ENCODE results near the gene PPP3R1.
"Not testable (repeated sequence)": the region's sequence is repeated elsewhere in the genome, so short reads cannot be mapped to it uniquely, and the experiment has no call there.

PPP3R1 gene

GRCh38 chr2:68178954-68179627 is 73.2 kb downstream of the PPP3R1 start:
- H3K4me3 Mint-ChIP-seq, result no peak overlapping the region

GRCh38 chr2:68178432-68178831 is 73.9 kb downstream of the PPP3R1 start:
- no peaks in the 10 kb centered on the region for H3K9me3 Mint-ChIP-seq
- peaks cover 26% of the 10 kb centered on the region for H3K36me3 Mint-ChIP-seq (ENCODE audit: low read depth)
- H3K27me3 Mint-ChIP-seq (ENCODE audit: low read depth), result no peaks in the 10 kb centered on the region
- peaks cover 5% of the 10 kb centered on the region for H3K4me1 Mint-ChIP-seq (ENCODE audit: low read depth)
- peak overlapping the region; percentile 46 for H3K27ac Mint-ChIP-seq
- no peak for DNase-seq (ENCODE audit: low spot score)
- no peak overlapping the region for H3K4me3 Mint-ChIP-seq

More at GRCh38 chr2:68178954-68179627, 73.2 kb downstream of the PPP3R1 start:
- peaks cover 7% of the 10 kb centered on the region for H3K4me1 Mint-ChIP-seq (ENCODE audit: low read depth)
- no peaks in the 10 kb centered on the region for H3K27me3 Mint-ChIP-seq (ENCODE audit: low read depth)
- DNase-seq (ENCODE audit: low spot score), result no peak
- no peaks in the 10 kb centered on the region for H3K9me3 Mint-ChIP-seq
- no peak overlapping the region for H3K27ac Mint-ChIP-seq
- H3K36me3 Mint-ChIP-seq (ENCODE audit: low read depth), result peaks cover 26% of the 10 kb centered on the region

DNA sequence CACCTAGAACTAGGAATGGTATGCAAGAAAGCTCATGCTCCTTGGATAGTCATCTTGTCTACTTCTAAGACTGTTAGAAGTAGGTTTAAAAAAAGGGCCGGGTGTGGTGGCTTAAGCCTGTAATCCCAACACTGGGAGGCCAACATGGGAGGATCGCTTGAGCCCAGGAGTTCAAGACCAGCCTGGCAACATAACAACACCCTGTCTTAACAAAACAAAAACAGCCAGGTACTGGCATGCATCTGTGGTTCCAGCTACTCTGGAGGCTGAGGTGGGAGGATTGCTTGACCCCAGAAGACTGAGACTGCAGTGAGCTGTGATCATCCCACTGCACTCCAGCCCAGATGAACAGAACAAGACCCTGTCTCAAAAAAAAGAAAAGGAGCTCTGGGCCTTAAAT is 74.8 kb downstream of the PPP3R1 start:
- H3K4me1 Mint-ChIP-seq (ENCODE audit: low read depth), result peaks cover 9% of the 10 kb centered on the region
- no peaks in the 10 kb centered on the region for H3K27me3 Mint-ChIP-seq (ENCODE audit: low read depth)
- no peak overlapping the region for H3K27ac Mint-ChIP-seq
- H3K4me3 Mint-ChIP-seq, result no peak overlapping the region
- H3K36me3 Mint-ChIP-seq (ENCODE audit: low read depth), result peaks cover 26% of the 10 kb centered on the region
- DNase-seq (ENCODE audit: low spot score), result no peak
- no peaks in the 10 kb centered on the region for H3K9me3 Mint-ChIP-seq

- H3K4me3 Mint-ChIP-seq, result no peak overlapping the region
- H3K36me3 Mint-ChIP-seq (ENCODE audit: low read depth), result peaks cover 21% of the 10 kb centered on the region
- no peak for DNase-seq (ENCODE audit: low spot score)
- no peak overlapping the region for H3K27ac Mint-ChIP-seq
- no peaks in the 10 kb centered on the region for H3K9me3 Mint-ChIP-seq
- no peaks in the 10 kb centered on the region for H3K27me3 Mint-ChIP-seq (ENCODE audit: low read depth)
- H3K4me1 Mint-ChIP-seq (ENCODE audit: low read depth), result peaks cover 7% of the 10 kb centered on the region
Observed at GRCh38 chr2:68176657-68177056, 75.7 kb downstream of the PPP3R1 start.

DNA sequence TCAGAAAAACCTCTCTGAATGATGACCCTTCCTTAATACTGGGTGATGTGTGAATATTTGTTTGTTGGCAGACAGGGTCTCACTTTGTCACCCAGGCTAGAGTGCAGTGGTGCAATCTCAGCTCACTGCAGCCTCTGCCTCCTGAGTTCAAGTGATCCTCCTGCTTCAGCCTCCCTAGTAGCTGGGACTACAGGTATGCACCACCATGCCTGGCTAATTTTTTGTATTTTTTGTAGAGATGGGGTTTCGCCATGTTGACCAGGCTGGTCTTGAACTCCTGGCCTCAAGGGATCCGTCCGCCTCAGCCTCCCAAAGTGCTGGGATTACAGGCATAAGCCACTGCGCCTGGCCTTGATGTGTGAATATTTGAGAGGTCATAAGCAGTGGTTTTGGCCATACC is 77.1 kb downstream of the PPP3R1 start:
- not testable (repeated sequence) for H3K4me3 Mint-ChIP-seq; H3K27ac Mint-ChIP-seq; H3K27me3 Mint-ChIP-seq (ENCODE audit: low read depth); H3K4me1 Mint-ChIP-seq (ENCODE audit: low read depth); DNase-seq (ENCODE audit: low spot score); H3K9me3 Mint-ChIP-seq
- H3K36me3 Mint-ChIP-seq (ENCODE audit: low read depth), result peaks cover 17% of the 10 kb centered on the region

DNA sequence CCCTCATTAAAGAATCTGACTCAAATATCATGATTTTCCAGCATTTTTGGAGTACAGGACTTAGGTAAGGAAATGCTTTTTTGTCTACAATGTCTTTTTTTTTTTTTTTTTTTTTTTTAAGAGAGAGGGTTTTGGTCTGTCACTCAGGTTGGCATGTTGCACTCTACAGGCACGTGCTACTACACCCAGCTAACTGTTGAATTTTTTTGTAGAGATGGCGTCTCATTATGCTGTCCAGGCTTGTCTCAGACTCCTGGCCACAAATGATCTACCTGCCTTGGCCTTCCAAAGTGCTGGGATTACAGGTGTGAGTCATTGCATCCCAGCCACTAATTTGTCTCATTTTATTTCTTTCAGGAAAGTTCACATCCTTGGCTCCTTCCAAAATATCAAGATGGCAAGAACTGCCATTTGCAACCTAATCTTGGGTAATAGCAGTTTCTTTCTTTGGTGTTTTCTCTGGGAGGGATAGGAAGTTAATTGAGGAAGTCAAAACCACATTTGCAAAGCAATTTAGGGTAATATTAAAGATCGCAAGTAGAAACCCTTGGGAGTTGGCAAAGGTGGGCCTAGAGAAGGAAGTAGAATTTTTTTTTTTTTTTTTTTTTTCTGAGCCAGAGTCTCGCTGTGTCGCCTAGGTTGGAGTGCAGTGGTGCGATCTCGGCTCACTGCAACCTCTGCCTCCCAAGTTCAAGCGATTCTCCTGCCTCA is 79.2 kb downstream of the PPP3R1 start:
- DNase-seq (ENCODE audit: low spot score), result no peak
- Mint-ChIP-seq H3K27me3 (ENCODE audit: low read depth) (no peaks in the 10 kb centered on the region), H3K4me3 (no peak overlapping the region), H3K4me1 (ENCODE audit: low read depth) (peaks cover 4% of the 10 kb centered on the region), H3K27ac (no peak overlapping the region), H3K36me3 (ENCODE audit: low read depth) (peaks cover 13% of the 10 kb centered on the region), H3K9me3 (no peaks in the 10 kb centered on the region)

GRCh38 chr2:68172521-68172920 is 79.8 kb downstream of the PPP3R1 start:
- Mint-ChIP-seq H3K27ac (no peak overlapping the region), H3K36me3 (ENCODE audit: low read depth) (peaks cover 16% of the 10 kb centered on the region), H3K9me3 (no peaks in the 10 kb centered on the region), H3K4me1 (ENCODE audit: low read depth) (peaks cover 4% of the 10 kb centered on the region), H3K27me3 (ENCODE audit: low read depth) (no peaks in the 10 kb centered on the region), H3K4me3 (no peak overlapping the region)
- DNase-seq (ENCODE audit: low spot score), result no peak

DNA sequence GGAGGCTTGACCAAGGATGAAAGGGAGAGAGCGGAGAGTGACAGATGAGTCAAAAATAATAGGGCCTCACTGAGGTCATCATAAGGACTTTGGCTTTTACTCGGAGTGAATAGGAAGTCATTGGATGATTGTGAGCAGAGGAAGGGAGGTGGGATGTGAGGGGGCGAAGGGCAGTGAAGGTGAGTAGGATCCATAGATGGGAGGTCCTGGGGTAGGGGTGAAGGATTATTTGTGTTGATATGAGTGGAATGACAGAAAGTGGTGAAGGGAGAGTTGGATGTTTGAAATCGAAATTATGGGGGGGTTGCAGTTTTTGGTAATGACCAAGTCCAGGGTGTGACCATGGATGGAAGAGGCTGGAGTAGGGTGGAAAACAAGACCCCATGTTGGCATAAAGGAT is 80.6 kb downstream of the PPP3R1 start:
- Mint-ChIP-seq H3K9me3 (no peaks in the 10 kb centered on the region), H3K36me3 (ENCODE audit: low read depth) (peaks cover 19% of the 10 kb centered on the region), H3K4me1 (ENCODE audit: low read depth) (peaks cover 4% of the 10 kb centered on the region), H3K27me3 (ENCODE audit: low read depth) (no peaks in the 10 kb centered on the region), H3K27ac (no peak overlapping the region), H3K4me3 (no peak overlapping the region)
- DNase-seq (ENCODE audit: low spot score), result no peak

DNA sequence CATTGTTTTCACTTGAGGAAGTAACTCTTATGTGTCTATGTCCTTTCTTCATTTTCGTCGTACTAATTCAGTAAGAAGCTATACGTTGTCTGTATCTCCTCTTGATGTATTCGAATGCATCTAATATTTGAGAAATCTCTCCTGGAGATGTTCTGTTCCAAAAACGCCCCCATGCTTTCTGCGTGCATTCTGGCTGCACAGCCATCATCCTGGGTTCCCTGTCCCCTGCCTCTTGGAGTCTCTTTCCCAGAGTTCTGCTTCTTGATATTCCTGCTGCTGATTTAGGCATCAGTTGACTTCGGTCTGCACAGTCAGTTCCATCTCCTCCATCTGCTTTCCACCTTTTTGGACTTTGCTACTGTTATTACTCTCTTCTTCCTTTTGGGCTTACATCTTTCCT is 81.2 kb downstream of the PPP3R1 start:
- DNase-seq (ENCODE audit: low spot score), result no peak
- Mint-ChIP-seq H3K9me3 (no peaks in the 10 kb centered on the region), H3K27me3 (ENCODE audit: low read depth) (no peaks in the 10 kb centered on the region), H3K36me3 (ENCODE audit: low read depth) (peaks cover 19% of the 10 kb centered on the region), H3K4me1 (ENCODE audit: low read depth) (peaks cover 4% of the 10 kb centered on the region), H3K4me3 (no peak overlapping the region), H3K27ac (no peak overlapping the region)

DNA sequence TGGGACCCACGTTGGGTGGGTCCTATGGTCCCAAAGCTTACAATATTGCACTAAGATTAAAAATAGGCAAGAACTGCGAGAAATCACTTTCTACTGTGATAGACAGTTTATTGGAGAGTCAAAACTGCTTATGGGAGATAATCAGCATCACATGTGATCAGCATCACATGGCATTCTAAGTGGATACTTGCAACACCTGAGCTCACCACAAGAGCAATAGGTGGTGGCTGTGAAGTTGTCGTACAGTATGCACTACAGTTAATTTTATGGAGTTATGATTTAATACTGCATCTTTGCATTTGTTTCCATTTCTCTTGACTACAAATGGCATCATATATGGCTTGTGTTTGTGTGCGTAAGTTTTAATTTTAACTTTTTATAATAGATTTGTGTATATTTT is 83.0 kb downstream of the PPP3R1 start:
- H3K36me3 Mint-ChIP-seq (ENCODE audit: low read depth), result peaks cover 18% of the 10 kb centered on the region
- H3K27ac Mint-ChIP-seq, result no peak overlapping the region
- no peaks in the 10 kb centered on the region for H3K9me3 Mint-ChIP-seq
- H3K27me3 Mint-ChIP-seq (ENCODE audit: low read depth), result no peaks in the 10 kb centered on the region
- DNase-seq (ENCODE audit: low spot score), result no peak
- no peak overlapping the region for H3K4me3 Mint-ChIP-seq
- H3K4me1 Mint-ChIP-seq (ENCODE audit: low read depth), result peaks cover 4% of the 10 kb centered on the region

- Mint-ChIP-seq H3K4me1 (ENCODE audit: low read depth) (no peaks in the 10 kb centered on the region), H3K4me3 (no peak overlapping the region), H3K27ac (no peak overlapping the region), H3K27me3 (ENCODE audit: low read depth) (no peaks in the 10 kb centered on the region), H3K9me3 (no peaks in the 10 kb centered on the region), H3K36me3 (ENCODE audit: low read depth) (peaks cover 24% of the 10 kb centered on the region)
- no peak for DNase-seq (ENCODE audit: low spot score)
Observed at GRCh38 chr2:68167186-68167585, 85.1 kb downstream of the PPP3R1 start.

DNA sequence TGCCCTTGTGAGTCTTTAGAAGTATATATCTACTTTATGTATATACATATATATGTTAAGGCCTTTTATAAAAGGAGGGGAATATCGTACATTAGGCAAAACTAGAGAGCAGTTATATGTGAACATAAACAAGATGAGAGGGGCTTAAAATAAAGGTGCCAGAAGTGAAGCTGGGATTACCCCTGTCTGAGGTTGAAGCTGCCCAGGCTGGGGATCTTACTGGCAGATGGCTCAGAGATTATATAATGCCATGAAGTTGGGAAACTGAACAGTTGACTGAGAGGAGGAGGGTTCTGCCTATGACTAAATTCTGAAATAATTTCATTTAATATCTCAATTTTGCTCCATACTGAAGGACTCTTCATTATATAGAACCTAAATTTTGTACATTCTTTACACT is 88.7 kb downstream of the PPP3R1 start:
- no peaks in the 10 kb centered on the region for H3K9me3 Mint-ChIP-seq
- H3K27me3 Mint-ChIP-seq (ENCODE audit: low read depth), result no peaks in the 10 kb centered on the region
- H3K36me3 Mint-ChIP-seq (ENCODE audit: low read depth), result peaks cover 39% of the 10 kb centered on the region
- H3K4me3 Mint-ChIP-seq, result no peak overlapping the region
- no peak for DNase-seq (ENCODE audit: low spot score)
- H3K27ac Mint-ChIP-seq, result no peak overlapping the region
- H3K4me1 Mint-ChIP-seq (ENCODE audit: low read depth), result peaks cover 9% of the 10 kb centered on the region

GRCh38 chr2:68158134-68158447 is 94.2 kb downstream of the PPP3R1 start:
- Mint-ChIP-seq H3K4me1 (ENCODE audit: low read depth) (peaks cover 27% of the 10 kb centered on the region), H3K36me3 (ENCODE audit: low read depth) (peaks cover 23% of the 10 kb centered on the region), H3K27ac (peak overlapping the region; percentile 100), H3K27me3 (ENCODE audit: low read depth) (no peaks in the 10 kb centered on the region), H3K9me3 (no peaks in the 10 kb centered on the region), H3K4me3 (peak overlapping the region; percentile 87)
- no peak for DNase-seq (ENCODE audit: low spot score)

- peak; percentile 95 for DNase-seq (ENCODE audit: low spot score)
- Mint-ChIP-seq H3K36me3 (ENCODE audit: low read depth) (peaks cover 21% of the 10 kb centered on the region), H3K27me3 (ENCODE audit: low read depth) (no peaks in the 10 kb centered on the region), H3K4me1 (ENCODE audit: low read depth) (peaks cover 33% of the 10 kb centered on the region), H3K27ac (peak within 1 kb of the TSS; percentile 100), H3K4me3 (peak within 1 kb of the TSS; percentile 87), H3K9me3 (no peaks in the 10 kb centered on the region)
Observed at GRCh38 chr2:68157402-68158133, 94.8 kb downstream of the PPP3R1 start, which contains the start of gene PNO1. Gene PNO1, plus strand, starts transcription at chr2:68157888. Its CDS starts 47 bp downstream, at chr2:68157935.
